ENCODE measurements around the gene PAN2. TPM values are rescaled to one million over a fixed set of nuclear protein-coding genes. Genes with fewer than 3 reads are reported as not detected.
A peak's percentile ranks its signal among the peaks of the same experiment; 100 is the strongest.
"Not testable (repeated sequence)": the region's sequence is repeated elsewhere in the genome, so short reads cannot be mapped to it uniquely, and the experiment has no call there.

PAN2 gene
- polyA plus RNA-seq, 4 donors: 48.7 to 116 (median 92.9) TPM

GRCh38 chr12:56272468-56272867 lies 61.3 kb downstream of the PAN2 start:
- not testable (repeated sequence) for DNase-seq (ENCODE audit: low read depth in 4 of 4, low spot score in 3 of 4)

GRCh38 chr12:56271031-56271430 lies 62.8 kb downstream of the PAN2 start:
- no peak for DNase-seq (ENCODE audit: low read depth in 4 of 4, low spot score in 3 of 4)

GRCh38 chr12:56267443-56268071 lies 66.2 kb downstream of the PAN2 start:
- no peak for DNase-seq (ENCODE audit: low read depth in 4 of 4, low spot score in 3 of 4)

GRCh38 chr12:56266693-56267442 lies 66.9 kb downstream of the PAN2 start, which contains the start of gene COQ10A:
Gene COQ10A (plus strand): TSS chr12:56266942. CDS start chr12:56267119, 177 bp downstream.
- peak; percentile 76 to 82 (median 81) for DNase-seq (ENCODE audit: low read depth in 4 of 4, low spot score in 3 of 4)

Other genes starting within 250 kb of the PAN2 start
- gene PA2G4, start 229.4 kb downstream of the PAN2 start, polyA plus RNA-seq (ENCODE audit: insufficient read length in 4 of 4): 100 to 1,000 TPM; 104 to 166 (median 154) TPM
- 1,000 to 10,000 TPM; 4,554 to 5,864 (median 4,890) TPM for gene RPL41, start 217.4 kb downstream of the PAN2 start, polyA plus RNA-seq (ENCODE audit: insufficient read length in 4 of 4)
- gene ZC3H10, start 215.7 kb downstream of the PAN2 start, polyA plus RNA-seq (ENCODE audit: insufficient read length in 4 of 4): 1 to 10 TPM; 4.7 to 6.5 (median 5.7) TPM
- 10 to 100 TPM; 66.2 to 79.3 (median 74.2) TPM for gene ESYT1, start 205.7 kb downstream of the PAN2 start, polyA plus RNA-seq (ENCODE audit: insufficient read length in 4 of 4)
- 100 to 1,000 TPM; 138 to 185 (median 160) TPM for gene MYL6B, start 181.4 kb downstream of the PAN2 start, polyA plus RNA-seq (ENCODE audit: insufficient read length in 4 of 4)
- gene MYL6, start 175.6 kb downstream of the PAN2 start, polyA plus RNA-seq (ENCODE audit: insufficient read length in 4 of 4): 1,000 to 10,000 TPM; 1,577 to 1,968 (median 1,895) TPM
- 100 to 1,000 TPM; 106 to 137 (median 129) TPM for gene SMARCC2, start 144.5 kb downstream of the PAN2 start, polyA plus RNA-seq (ENCODE audit: insufficient read length in 4 of 4)
- gene RNF41, start 112.1 kb downstream of the PAN2 start, polyA plus RNA-seq (ENCODE audit: insufficient read length in 4 of 4): 10 to 100 TPM; 42.5 to 43.6 (median 43.3) TPM
- 10 to 100 TPM; 26.5 to 31.0 (median 30.3) TPM for gene NABP2, start 109.7 kb downstream of the PAN2 start, polyA plus RNA-seq (ENCODE audit: insufficient read length in 4 of 4)
- 10 to 100 TPM in 3 of 4 donors, 1 to 10 TPM in 1; 3.0 to 63.3 (median 44.9) TPM for gene SLC39A5, start 103.9 kb downstream of the PAN2 start, polyA plus RNA-seq (ENCODE audit: insufficient read length in 4 of 4)
- gene ANKRD52, start 75.6 kb downstream of the PAN2 start, polyA plus RNA-seq (ENCODE audit: insufficient read length in 4 of 4): 10 to 100 TPM; 23.8 to 42.5 (median 28.9) TPM
- gene COQ10A, start 67.1 kb downstream of the PAN2 start, polyA plus RNA-seq (ENCODE audit: insufficient read length in 4 of 4): 10 to 100 TPM; 11.0 to 21.2 (median 15.5) TPM
- 100 to 1,000 TPM; 114 to 224 (median 198) TPM for gene CS, start 33.7 kb downstream of the PAN2 start, polyA plus RNA-seq (ENCODE audit: insufficient read length in 4 of 4)
- gene CNPY2, start 18.0 kb downstream of the PAN2 start, polyA plus RNA-seq (ENCODE audit: insufficient read length in 4 of 4): 100 to 1,000 TPM in 3 of 4 donors, 10 to 100 TPM in 1; 95.9 to 159 (median 151) TPM
- gene IL23A, start 4.9 kb upstream of the PAN2 start, polyA plus RNA-seq (ENCODE audit: insufficient read length in 4 of 4): 1 to 10 TPM in 1 of 4 donors, under 1 TPM in 3; 0.57 to 1.3 (median 0.77) TPM
- 100 to 1,000 TPM in 3 of 4 donors, 10 to 100 TPM in 1; 78.8 to 139 (median 105) TPM for gene STAT2, start 26.1 kb upstream of the PAN2 start, polyA plus RNA-seq (ENCODE audit: insufficient read length in 4 of 4)
- under 1 TPM in 1 of 4 donors, not detected in 3; 0.13 TPM for gene APOF, start 28.9 kb upstream of the PAN2 start, polyA plus RNA-seq (ENCODE audit: insufficient read length in 4 of 4)
- 10 to 100 TPM; 22.4 to 45.4 (median 38.4) TPM for gene TIMELESS, start 115.4 kb upstream of the PAN2 start, polyA plus RNA-seq (ENCODE audit: insufficient read length in 4 of 4)
- gene MIP, start 120.7 kb upstream of the PAN2 start, polyA plus RNA-seq (ENCODE audit: insufficient read length in 4 of 4): under 1 TPM in 1 of 4 donors, not detected in 3; 0.13 TPM
- 1 to 10 TPM; 2.4 to 6.1 (median 4.2) TPM for gene SPRYD4, start 134.6 kb upstream of the PAN2 start, polyA plus RNA-seq (ENCODE audit: insufficient read length in 4 of 4)
- gene GLS2, start 154.2 kb upstream of the PAN2 start, polyA plus RNA-seq (ENCODE audit: insufficient read length in 4 of 4): 1 to 10 TPM in 3 of 4 donors, under 1 TPM in 1; 0.83 to 2.2 (median 1.8) TPM
- 10 to 100 TPM; 32.3 to 46.9 (median 44.2) TPM for gene RBMS2, start 187.8 kb upstream of the PAN2 start, polyA plus RNA-seq (ENCODE audit: insufficient read length in 4 of 4)

All from left renal pelvis (tissue), 4 donors.